ENCODE data around the gene NAT10.

NAT10 gene

DNA sequence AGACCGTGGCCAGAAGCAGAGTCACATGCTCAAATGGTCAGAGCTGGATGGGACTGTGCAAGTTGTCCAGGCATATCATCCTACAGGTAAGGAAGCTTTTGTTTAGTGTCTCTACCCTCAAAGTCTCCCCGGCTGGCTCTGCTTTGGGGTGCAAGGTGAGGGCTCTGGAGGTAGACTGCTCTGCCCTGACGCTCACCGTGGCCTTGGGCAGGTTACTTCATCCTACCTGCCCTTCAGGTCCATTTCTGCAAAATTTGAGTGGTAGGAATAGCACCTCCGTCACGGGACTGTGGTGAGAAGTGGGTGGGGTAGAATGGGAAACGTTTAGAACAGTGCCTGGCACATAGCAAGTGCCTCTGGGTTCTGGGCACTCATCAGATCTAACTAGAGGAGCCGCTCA, 42.2 kb downstream of the NAT10 start:
- no peak overlapping the region for H3K4me3 ChIP-seq (ENCODE audit: control insufficient read depth, low read depth, low read length)
- no peak for DNase-seq (ENCODE audit: low read depth)
- TF ChIP-seq, protein P1, sequence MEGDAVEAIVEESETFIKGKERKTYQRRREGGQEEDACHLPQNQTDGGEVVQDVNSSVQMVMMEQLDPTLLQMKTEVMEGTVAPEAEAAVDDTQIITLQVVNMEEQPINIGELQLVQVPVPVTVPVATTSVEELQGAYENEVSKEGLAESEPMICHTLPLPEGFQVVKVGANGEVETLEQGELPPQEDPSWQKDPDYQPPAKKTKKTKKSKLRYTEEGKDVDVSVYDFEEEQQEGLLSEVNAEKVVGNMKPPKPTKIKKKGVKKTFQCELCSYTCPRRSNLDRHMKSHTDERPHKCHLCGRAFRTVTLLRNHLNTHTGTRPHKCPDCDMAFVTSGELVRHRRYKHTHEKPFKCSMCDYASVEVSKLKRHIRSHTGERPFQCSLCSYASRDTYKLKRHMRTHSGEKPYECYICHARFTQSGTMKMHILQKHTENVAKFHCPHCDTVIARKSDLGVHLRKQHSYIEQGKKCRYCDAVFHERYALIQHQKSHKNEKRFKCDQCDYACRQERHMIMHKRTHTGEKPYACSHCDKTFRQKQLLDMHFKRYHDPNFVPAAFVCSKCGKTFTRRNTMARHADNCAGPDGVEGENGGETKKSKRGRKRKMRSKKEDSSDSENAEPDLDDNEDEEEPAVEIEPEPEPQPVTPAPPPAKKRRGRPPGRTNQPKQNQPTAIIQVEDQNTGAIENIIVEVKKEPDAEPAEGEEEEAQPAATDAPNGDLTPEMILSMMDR (conservative IDR thresholded peaks at IDR 0.05; ENCODE audit: control insufficient read depth, insufficient read depth, low read depth, low read length) = no peak

- no peak for DNase-seq (ENCODE audit: low read depth)
- TF ChIP-seq, protein P1 (conservative IDR thresholded peaks at IDR 0.05; ENCODE audit: control insufficient read depth, insufficient read depth, low read depth, low read length) = no peak
- no peak overlapping the region for H3K4me3 ChIP-seq (ENCODE audit: control insufficient read depth, low read depth, low read length)
These were observed 43.2 kb downstream of the NAT10 start for GRCh38 chr11:34148504-34149165.

- H3K4me3 ChIP-seq (ENCODE audit: control insufficient read depth, low read depth, low read length) = no peak overlapping the region
- TF ChIP-seq, protein P1 (conservative IDR thresholded peaks at IDR 0.05; ENCODE audit: control insufficient read depth, insufficient read depth, low read depth, low read length) = no peak
- DNase-seq (ENCODE audit: low read depth) = no peak
These were observed 43.8 kb downstream of the NAT10 start for GRCh38 chr11:34149274-34149673.

- DNase-seq (ENCODE audit: low read depth) = peak; percentile 22
- TF ChIP-seq, protein P1 (conservative IDR thresholded peaks at IDR 0.05; ENCODE audit: control insufficient read depth, insufficient read depth, low read depth, low read length) = peak; percentile 26
These were observed 44.4 kb downstream of the NAT10 start for GRCh38 chr11:34149786-34150185.

GRCh38 chr11:34150494-34151151, 45.2 kb downstream of the NAT10 start:
- no peak overlapping the region for H3K4me3 ChIP-seq (ENCODE audit: control insufficient read depth, low read depth, low read length)
- DNase-seq (ENCODE audit: low read depth) = peak; percentile 65
- TF ChIP-seq, protein P1 (conservative IDR thresholded peaks at IDR 0.05; ENCODE audit: control insufficient read depth, insufficient read depth, low read depth, low read length) = no peak

More at GRCh38 chr11:34149786-34150185, 44.4 kb downstream of the NAT10 start:
- no peak overlapping the region for H3K4me3 ChIP-seq (ENCODE audit: control insufficient read depth, low read depth, low read length)

DNA sequence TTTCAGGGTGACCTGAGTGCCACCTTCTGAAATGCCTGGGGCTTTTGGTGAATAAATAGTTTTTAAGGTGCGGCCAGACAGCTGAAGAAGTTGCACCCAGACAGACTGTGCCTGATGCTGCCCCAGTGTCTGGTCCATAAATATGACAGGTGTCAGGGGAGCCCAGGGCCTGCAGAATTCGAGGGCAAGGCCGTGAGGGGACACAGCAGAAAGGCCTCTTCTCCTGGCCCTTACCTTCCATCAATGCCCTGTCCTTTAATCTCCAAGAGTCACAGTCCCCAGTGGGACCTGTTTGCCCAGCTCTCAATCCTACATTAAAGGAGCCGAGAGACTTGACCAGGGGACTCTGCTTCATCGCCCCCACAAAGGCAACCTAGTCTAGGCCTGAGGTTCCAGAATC, 45.7 kb downstream of the NAT10 start:
- no peak overlapping the region for H3K4me3 ChIP-seq (ENCODE audit: control insufficient read depth, low read depth, low read length)
- no peak for DNase-seq (ENCODE audit: low read depth)

More for the DNA sequence above, 45.7 kb downstream of the NAT10 start:
- TF ChIP-seq, protein P1 (conservative IDR thresholded peaks at IDR 0.05; ENCODE audit: control insufficient read depth, insufficient read depth, low read depth, low read length) = no peak

Measured in fibroblast of mammary gland (primary cell).